ENCODE data around the gene NEK11.
"Not testable (repeated sequence)": the region's sequence is repeated elsewhere in the genome, so short reads cannot be mapped to it uniquely, and the experiment has no call there.

NEK11 gene

DNA sequence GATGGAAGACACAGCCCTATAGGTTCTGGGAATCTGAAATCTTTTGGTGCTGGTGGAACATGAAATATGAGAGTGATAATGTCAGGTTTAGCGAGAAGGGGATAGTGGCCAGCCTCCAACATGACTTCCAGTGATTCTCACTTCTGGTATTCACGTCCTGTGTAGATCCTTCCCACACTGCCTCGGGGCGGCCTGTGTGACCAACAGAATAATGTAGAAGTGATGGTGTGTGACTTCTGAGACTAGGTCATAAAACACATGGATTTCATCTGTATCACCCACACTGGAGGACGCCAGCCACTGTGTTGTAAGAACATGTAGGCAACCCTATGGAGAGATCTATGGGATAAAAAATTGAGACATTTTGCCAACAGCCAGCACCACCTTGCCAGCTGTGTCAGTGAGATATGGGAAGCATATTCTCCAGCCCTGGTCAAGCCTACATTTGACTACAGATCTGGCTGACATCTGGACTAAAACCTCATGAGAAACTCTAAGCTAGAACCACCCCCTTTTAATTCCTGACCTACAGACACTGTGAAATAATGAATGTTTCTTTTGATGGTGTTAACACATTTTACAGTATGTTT is 329.4 kb downstream of the NEK11 start:
- no peak for DNase-seq (ENCODE audit: low read depth in 2 of 2)

GRCh38 chr3:131357275-131357674 is 330.6 kb downstream of the NEK11 start:
- DNase-seq (ENCODE audit: low read depth in 2 of 2) = no peak

DNA sequence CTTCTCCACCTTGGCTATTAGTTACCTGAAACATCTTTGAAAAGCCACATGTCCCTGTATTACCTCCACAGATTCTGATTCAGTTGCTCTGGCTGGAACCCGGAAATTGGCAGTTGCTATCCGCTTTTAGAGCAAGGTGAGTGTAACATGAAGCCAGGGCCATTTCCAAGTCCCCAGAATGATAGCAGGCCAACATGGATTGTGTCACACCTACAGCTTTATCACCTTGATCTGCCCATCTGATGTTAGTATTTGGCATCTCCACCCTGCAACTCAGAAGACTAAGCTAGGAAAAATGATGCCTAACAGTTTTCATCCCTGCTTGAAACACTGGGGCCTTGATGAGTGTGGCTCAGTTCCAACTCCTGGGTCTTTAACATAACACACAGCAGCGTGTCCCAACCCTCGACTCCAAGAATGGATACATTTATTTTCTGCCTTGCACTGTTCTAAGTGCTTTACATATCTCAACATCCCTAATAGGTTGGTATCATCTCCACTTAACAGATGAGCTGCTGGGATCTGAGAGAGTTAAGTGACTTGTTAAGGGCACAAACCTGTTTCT is 333.6 kb downstream of the NEK11 start:
- DNase-seq (ENCODE audit: low read depth in 2 of 2) = no peak

- DNase-seq (ENCODE audit: low read depth in 2 of 2) = not testable (repeated sequence)
These were observed 334.4 kb downstream of the NEK11 start for GRCh38 chr3:131361066-131361463.

- peak in 1 of 2 donors; percentile 18 for DNase-seq (ENCODE audit: low read depth in 2 of 2)
These were observed 335.1 kb downstream of the NEK11 start for GRCh38 chr3:131361464-131362421.

GRCh38 chr3:131363275-131363674 is 336.6 kb downstream of the NEK11 start:
- DNase-seq (ENCODE audit: low read depth in 2 of 2) = no peak

DNA sequence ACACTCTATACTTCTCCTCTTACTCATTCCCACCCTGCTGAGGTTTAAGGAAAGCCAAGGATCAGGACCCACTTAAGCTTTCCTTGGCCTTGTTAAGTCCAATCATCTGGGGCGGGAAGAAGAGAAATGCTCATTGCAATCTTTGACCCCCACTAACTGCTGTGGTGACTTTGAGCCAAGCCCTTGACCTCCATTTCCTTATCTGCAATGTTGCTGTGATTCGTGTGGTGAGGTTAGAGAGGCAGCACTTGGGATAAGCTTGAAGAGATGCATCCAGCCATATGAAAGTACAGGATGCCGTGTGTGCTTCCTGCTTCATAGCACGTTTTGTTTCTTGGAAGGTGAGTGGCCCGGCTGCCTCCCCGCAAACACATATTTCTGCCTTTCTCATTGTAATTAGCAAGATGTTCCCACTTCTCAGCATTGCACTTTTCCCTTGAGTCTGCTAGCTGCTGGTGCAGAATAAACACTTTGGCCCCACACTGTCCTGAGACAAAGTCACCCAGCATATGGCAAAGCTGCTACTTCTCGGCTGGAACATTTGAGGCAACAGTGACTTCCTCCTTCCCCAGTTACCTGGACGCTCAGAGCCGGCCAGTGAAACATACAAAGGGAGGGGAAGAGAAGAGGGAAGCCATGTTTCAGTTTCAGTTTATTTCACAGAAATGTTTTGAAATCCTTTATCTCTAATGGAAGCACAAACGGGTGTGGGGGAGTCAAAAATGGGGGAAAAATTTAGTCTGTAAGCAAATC is 344.4 kb downstream of the NEK11 start:
- no peak for DNase-seq (ENCODE audit: low read depth in 2 of 2)

GRCh38 chr3:131371688-131372066 is 345.0 kb downstream of the NEK11 start:
- DNase-seq (ENCODE audit: low read depth in 2 of 2) = no peak

DNA sequence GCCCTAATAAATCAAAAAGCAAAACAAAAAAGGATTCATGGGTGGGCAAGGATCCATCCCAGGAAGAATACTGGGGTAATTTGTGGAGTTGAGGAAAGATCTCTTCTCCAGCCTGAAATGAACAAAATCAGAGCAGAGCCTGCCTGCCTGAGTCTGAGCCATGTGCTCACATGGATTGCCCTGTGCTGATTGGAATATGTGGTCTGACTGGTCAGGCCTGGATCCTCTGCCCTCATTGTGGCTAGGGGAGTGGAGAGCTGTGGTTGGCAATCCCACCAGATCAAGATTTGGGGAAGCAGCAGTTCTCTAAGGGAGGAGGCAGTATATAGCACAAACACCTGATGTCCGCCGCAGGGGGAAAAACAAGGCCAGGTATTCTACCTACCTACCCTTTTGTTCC is 348.1 kb downstream of the NEK11 start:
- no peak for DNase-seq (ENCODE audit: low read depth in 2 of 2)

GRCh38 chr3:131380821-131381444 is 354.3 kb downstream of the NEK11 start:
- not testable (repeated sequence) for DNase-seq (ENCODE audit: low read depth in 2 of 2)

- DNase-seq (ENCODE audit: low read depth in 2 of 2) = peak; percentile 95 to 97
These were observed 355.0 kb downstream of the NEK11 start, which contains the start of gene NUDT16 for GRCh38 chr3:131381445-131382291. Gene NUDT16, plus strand, starts transcription at chr3:131381774. Its CDS starts 31 bp downstream, at chr3:131381805.

GRCh38 chr3:131386429-131387165 is 359.9 kb downstream of the NEK11 start:
- DNase-seq (ENCODE audit: low read depth in 2 of 2) = no peak

GRCh38 chr3:131387796-131388489 is 361.3 kb downstream of the NEK11 start:
- no peak for DNase-seq (ENCODE audit: low read depth in 2 of 2)

GRCh38 chr3:131388490-131388799 is 361.8 kb downstream of the NEK11 start:
- DNase-seq (ENCODE audit: low read depth in 2 of 2) = no peak

GRCh38 chr3:131390331-131390730 is 363.7 kb downstream of the NEK11 start:
- DNase-seq (ENCODE audit: low read depth in 2 of 2) = no peak

- no peak for DNase-seq (ENCODE audit: low read depth in 2 of 2)
These were observed 366.4 kb downstream of the NEK11 start for GRCh38 chr3:131393051-131393450.

GRCh38 chr3:131393868-131394267 is 367.2 kb downstream of the NEK11 start:
- no peak for DNase-seq (ENCODE audit: low read depth in 2 of 2)

GRCh38 chr3:131394400-131394799 is 367.7 kb downstream of the NEK11 start:
- no peak for DNase-seq (ENCODE audit: low read depth in 2 of 2)

DNA sequence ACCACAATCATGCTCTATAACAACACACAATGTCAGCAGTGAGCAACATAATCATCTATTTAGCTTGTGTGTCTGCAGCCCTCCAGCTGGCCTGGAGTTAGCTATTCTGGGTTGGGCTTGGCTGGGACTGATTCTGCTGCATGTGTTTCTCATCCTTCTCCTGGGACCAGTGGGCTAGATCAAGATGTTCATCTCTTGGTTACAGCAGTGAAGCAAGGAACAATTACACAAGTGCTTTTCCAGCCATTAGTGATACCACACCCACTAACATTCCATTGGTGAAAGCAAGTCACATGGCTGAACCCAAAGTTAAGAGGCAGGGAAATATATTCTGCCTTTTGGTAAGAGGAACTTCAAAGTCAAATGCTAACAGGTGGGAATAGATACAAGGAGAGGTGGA is 369.5 kb downstream of the NEK11 start:
- no peak for DNase-seq (ENCODE audit: low read depth in 2 of 2)

Measured in stimulated activated CD8-positive, alpha-beta memory T cell treated with anti-CD3 and anti-CD28 coated beads, Interleukin-2, amount 100 ng/mL, for 48 hours (primary cell).